Spleen (tissue), 11 donors: Measurements from ENCODE around the gene CACNA2D2. TPM values are rescaled to one million over a fixed set of nuclear protein-coding genes. Genes with fewer than 3 reads are reported as not detected.

ENCODE experiments used
- DNase-seq: peaks from one replicate; pipeline ENCODE4 v3.0.0-alpha.2; 2020
- H3K27ac ChIP-seq, 8 donors: fragments of 200-600 bp; sonication (generic) in 7 of 8; 1 replicate in 4 of 8; 2 replicates in 4 of 8; pipeline versions ENCODE4 v1.5.0 to v1.8.0; 2016 to 2021; ENCODE audit warnings: inconsistent platforms in 4 of 8, mild to moderate bottlenecking in 4 of 8, moderate library complexity in 1 of 8
- H3K27me3 ChIP-seq, 7 donors: fragments of 200-600 bp; sonication (generic) in 6 of 7; replicated peaks in 1 of 7; 1 replicate in 4 of 7; 2 replicates in 3 of 7; pipeline versions ENCODE4 v1.5.0 to v1.8.0; 2016 to 2021; ENCODE audit warnings: inconsistent platforms in 3 of 7, mild to moderate bottlenecking in 1 of 7
- H3K36me3 ChIP-seq, 6 donors: fragments of 200-600 bp; sonication (generic) in 5 of 6; 1 replicate in 4 of 6; 2 replicates in 2 of 6; pipeline versions ENCODE4 v1.5.0 to v1.8.0; 2016 to 2021; ENCODE audit warnings: inconsistent platforms in 2 of 6
- H3K4me1 ChIP-seq, 6 donors: fragments of 200-600 bp; sonication (generic) in 5 of 6; 1 replicate in 3 of 6; 2 replicates in 3 of 6; pipeline versions ENCODE4 v1.5.0 to v1.8.0; 2016 to 2021; ENCODE audit warnings: inconsistent platforms in 3 of 6
- H3K4me3 ChIP-seq, 8 donors: fragments of 200-600 bp; sonication (generic) in 7 of 8; 1 replicate in 4 of 8; 2 replicates in 4 of 8; pipeline versions ENCODE4 v1.5.0 to v1.8.0; 2016 to 2021; ENCODE audit warnings: inconsistent platforms in 4 of 8, mild to moderate bottlenecking in 4 of 8, moderate library complexity in 2 of 8
- H3K9me3 ChIP-seq, 8 donors: fragments of 200-600 bp; sonication (generic) in 7 of 8; 1 replicate in 4 of 8; 2 replicates in 4 of 8; pipeline versions ENCODE4 v1.5.0 to v1.8.0; 2016 to 2021; ENCODE audit warnings: inconsistent platforms in 4 of 8
- CTCF ChIP-seq, 11 experiments: fragments of 200-600 bp in 7 of 11; fragments of 450-650 bp in 4 of 11; sonication (generic) in 4 of 11; IDR thresholded peaks in 8 of 11; conservative IDR thresholded peaks in 3 of 11; 1 replicate in 7 of 11; 2 replicates in 4 of 11; pipeline versions ENCODE4 v1.4.0 to v1.8.0; 2016 to 2021; ENCODE audit warnings: antibody characterized with exemption in 11 of 11, inconsistent platforms in 4 of 11, mild to moderate bottlenecking in 1 of 11
- POLR2A ChIP-seq, 3 donors: fragments of 450-650 bp; IDR thresholded peaks; one replicate each; pipeline ENCODE4 v1.5.1; 2017; ENCODE audit warnings: antibody characterized with exemption in 3 of 3, mild to moderate bottlenecking in 1 of 3
- POLR2AphosphoS5 ChIP-seq, 3 donors: sonication (generic); formaldehyde crosslinking; IDR thresholded peaks; one replicate each; pipeline ENCODE4 v1.5.1; 2017; ENCODE audit warnings: antibody characterized with exemption in 3 of 3
- WGBS, 5 donors: extraction: QIAGEN DNeasy Blood & Tissue Kit in 3 of 5; methylation state at CpG; one replicate each; pipeline versions ENCODE4 v1.1.5 to v1.1.7; 2013 to 2018; 5-methylcytosine and 5-hydroxymethylcytosine counted together
- intact Hi-C: fragments of 100-400 bp; cut with DNase I; formaldehyde crosslinking; loops from one replicate; pipeline ENCODE4 v1.15.0; 2023; ENCODE audit warnings: low total_unique reads
- polyA plus RNA-seq, 3 donors: library from polyadenylated mRNA; stranded (reverse); fragments of 200-250 nt; gene quantifications; one replicate each; pipeline ENCODE4 v1.2.1, GENCODE V29; 2013
- total RNA-seq, 7 donors: library from RNA; depleted of rRNA in 3 of 7; stranded (reverse); fragments of >200 nt in 3 of 7; fragmentation: NEBNext Ultra II Directional in 4 of 7; extraction: Animal tissue kit (Norgen Biotek cat#: 25700) in 4 of 7; gene quantifications; one replicate each; pipeline versions ENCODE4 v1.1.0 to v1.2.1, GENCODE V29; 2016 to 2021
- donor health status: healthy with polysubstance abuse.
- donor health status: DM: no; HTN: no; CAD: no; lungs with moderate emphysema.
- donor health status: DM: no; HTN: no; CAD: no.
- donor health status: Bipolar disorder and iron deficiency.
- donor health status: healthy.
- donor health status: DM: no; HTN: no; CAD: no.
- donor health status: DM: yes; HTN: yes; CAD: no.

CACNA2D2 gene
- total and polyA plus RNA-seq, 10 donors = 0.24 to 3.2 (median 1.2) TPM

- no peak for DNase-seq
- Histone ChIP-seq H3K27ac (no peak overlapping the region), H3K4me3 (no peak overlapping the region), H3K36me3 (no peaks in the 10 kb centered on the region), H3K27me3 (no peaks in the 10 kb centered on the region), H3K9me3 (no peaks in the 10 kb centered on the region), H3K4me1 (peaks cover 0 to 12% (median 0%) of the 10 kb centered on the region in 6 donors)
- 82 to 93% (median 86%) methylated on average over 11 of the region's 11 CpGs for WGBS, 5 donors
- TF ChIP-seq POLR2AphosphoS5 (IDR thresholded peaks at IDR 0.05) (no peak), CTCF (IDR thresholded peaks at IDR 0.05 in 8 of 11, conservative IDR thresholded peaks at IDR 0.05 in 3 of 11) (no peak), POLR2A (IDR thresholded peaks at IDR 0.05) (no peak)
- intact Hi-C loops = no loop called here
These were observed 91.1 kb downstream of the CACNA2D2 start for GRCh38 chr3:50412231-50412754.

GRCh38 chr3:50411229-50411628 is 92.2 kb downstream of the CACNA2D2 start:
- TF ChIP-seq POLR2A (IDR thresholded peaks at IDR 0.05) (no peak), CTCF (IDR thresholded peaks at IDR 0.05 in 8 of 11, conservative IDR thresholded peaks at IDR 0.05 in 3 of 11) (no peak), POLR2AphosphoS5 (IDR thresholded peaks at IDR 0.05) (no peak)
- H3K27ac ChIP-seq = no peak overlapping the region
- WGBS, 5 donors = 72 to 87% (median 79%) methylated on average over 4 of the region's 4 CpGs
- H3K27me3 ChIP-seq = no peaks in the 10 kb centered on the region
- peaks cover 0 to 10% (median 0%) of the 10 kb centered on the region in 6 donors for H3K4me1 ChIP-seq
- no peak overlapping the region for H3K4me3 ChIP-seq
- DNase-seq = no peak
- no peaks in the 10 kb centered on the region for H3K36me3 ChIP-seq
- intact Hi-C loops = no loop called here
- H3K9me3 ChIP-seq = no peaks in the 10 kb centered on the region

- WGBS, 5 donors = 57 to 79% (median 73%) methylated on average over 3 of the region's 3 CpGs
- H3K36me3 ChIP-seq = no peaks in the 10 kb centered on the region
These were observed 92.8 kb downstream of the CACNA2D2 start for GRCh38 chr3:50410608-50411139.

More at GRCh38 chr3:50410608-50411139, 92.8 kb downstream of the CACNA2D2 start:
- TF ChIP-seq CTCF (IDR thresholded peaks at IDR 0.05 in 8 of 11, conservative IDR thresholded peaks at IDR 0.05 in 3 of 11) (no peak), POLR2AphosphoS5 (IDR thresholded peaks at IDR 0.05) (no peak), POLR2A (IDR thresholded peaks at IDR 0.05) (no peak)
- Histone ChIP-seq H3K4me1 (peaks cover 0 to 5% (median 0%) of the 10 kb centered on the region in 6 donors), H3K9me3 (no peaks in the 10 kb centered on the region), H3K27me3 (no peaks in the 10 kb centered on the region), H3K27ac (no peak overlapping the region), H3K4me3 (no peak overlapping the region)
- no peak for DNase-seq
- intact Hi-C loops = no loop called here
